Head of caudate nucleus (tissue), 42 donors: ENCODE measurements around the gene OBSCN.

ENCODE experiments used
- DNase-seq, 42 donors: peaks; one replicate each; pipeline versions ENCODE4 v3.0.0 to v3.0.0-alpha.2; 2020 to 2021; ENCODE audit warnings: mixed read lengths in 7 of 42
- intact Hi-C: fragments of 100-400 bp; cut with DNase I; formaldehyde crosslinking; loops from one replicate; pipeline ENCODE4 v1.15.0; 2022

The OBSCN gene

DNA sequence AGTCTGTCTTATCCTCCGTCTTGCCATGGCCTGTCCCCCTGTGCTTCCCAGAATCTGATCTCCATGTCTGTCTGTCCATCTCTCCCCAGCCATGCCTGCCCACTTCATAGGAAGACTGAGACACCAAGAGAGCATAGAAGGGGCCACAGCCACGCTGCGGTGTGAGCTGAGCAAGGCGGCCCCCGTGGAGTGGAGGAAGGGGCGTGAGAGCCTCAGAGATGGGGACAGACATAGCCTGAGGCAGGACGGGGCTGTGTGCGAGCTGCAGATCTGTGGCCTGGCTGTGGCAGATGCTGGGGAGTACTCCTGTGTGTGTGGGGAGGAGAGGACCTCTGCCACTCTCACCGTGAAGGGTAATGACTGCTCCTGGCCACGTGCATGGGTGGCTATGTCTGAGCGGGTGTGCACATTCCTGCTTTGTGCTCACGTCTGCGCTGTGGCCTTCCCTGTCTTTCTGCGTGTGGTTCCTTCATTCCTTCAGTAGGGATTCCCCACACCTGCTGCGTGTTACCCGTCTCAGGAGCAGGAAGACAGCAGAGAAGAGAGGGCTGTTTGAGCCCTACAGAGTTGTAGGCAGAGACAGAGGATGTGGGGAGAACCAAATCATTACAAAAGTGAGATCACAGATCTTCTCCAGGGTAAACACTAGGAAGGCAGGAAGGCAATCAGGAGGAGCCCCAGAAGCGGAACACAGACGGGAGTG is 80.8 kb downstream of the OBSCN start:
- intact Hi-C loops: no loop called here

DNA sequence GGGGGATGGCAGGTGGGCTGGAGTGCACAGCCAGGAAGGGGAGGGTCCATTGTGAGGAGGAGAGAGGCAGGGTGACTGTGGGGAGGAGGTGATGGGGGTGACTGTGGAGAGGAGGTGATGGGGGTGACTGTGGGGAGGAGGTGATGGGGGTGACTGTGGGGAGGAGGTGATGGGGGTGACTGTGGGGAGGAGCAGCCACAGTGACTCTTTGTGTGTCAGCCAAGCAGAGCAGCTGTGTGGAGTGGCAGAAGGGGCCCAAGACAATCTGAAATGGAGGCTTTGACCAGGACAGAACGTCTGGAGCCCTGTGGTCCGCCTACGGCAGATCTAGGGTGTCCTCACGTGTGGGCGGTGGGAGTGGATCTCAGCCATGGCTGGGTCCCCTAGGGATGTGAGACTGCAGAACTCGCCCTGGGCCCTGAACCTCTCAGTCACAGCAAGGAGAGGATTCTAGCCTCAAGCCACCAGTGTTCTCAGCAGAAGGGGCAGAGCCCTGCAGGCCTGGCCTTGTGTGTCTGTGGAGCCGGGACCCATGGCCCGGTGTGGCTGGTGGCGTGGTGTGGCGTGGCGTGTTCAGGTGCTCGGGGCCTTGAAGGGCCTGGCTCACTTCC is 81.5 kb downstream of the OBSCN start:
- intact Hi-C loops: no loop called here

More for the DNA sequence above, 80.8 kb downstream of the OBSCN start:
- DNase-seq: peak in 9 of 42 donors; percentile 8 to 69 (median 27)

DNA sequence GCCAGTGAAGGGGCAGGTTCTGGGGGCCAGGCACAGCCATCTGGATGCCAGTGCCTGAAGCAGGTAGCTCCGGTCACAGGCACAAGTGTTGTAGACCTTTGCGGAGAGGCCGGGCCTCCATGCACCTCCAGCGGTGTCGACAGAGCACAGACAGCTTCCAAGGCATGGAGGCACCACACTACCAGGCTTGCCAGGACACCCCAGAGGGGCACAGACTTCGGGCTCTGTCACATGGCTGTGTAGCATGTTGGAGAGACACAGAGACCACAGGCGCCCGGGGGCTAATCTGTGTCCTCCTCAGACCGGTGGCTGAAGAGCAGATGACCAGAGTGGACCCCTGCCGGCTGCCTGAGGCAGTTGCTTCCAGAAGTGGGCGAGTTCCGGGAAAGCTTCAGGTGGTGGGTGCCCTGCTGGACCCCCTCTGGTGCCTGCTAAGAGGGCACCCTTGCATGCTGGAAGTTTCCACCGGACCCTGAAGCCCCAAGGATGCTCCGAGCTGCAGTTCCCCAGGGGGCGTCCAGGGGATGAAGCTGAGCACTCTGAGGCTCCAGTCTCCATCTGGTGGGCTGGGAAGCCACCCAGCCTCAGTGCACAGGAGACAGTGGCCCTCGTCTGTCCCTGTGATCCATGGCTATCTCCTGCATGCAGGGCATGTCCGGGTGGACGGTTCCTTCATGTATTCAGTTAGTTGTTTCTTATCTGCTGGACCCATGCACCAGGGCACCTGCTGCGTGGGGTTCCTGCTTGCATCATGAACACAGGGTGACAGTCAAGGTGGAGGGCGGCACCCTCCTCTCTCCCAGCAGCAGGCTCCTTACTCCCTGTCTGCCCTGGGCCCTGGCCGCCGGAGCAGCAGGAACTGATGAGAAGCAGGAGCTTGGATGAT is 82.4 kb downstream of the OBSCN start:
- DNase-seq: peak in 2 of 42 donors; percentile 1 to 15
- intact Hi-C loops: no loop called here

More for the DNA sequence above, 81.5 kb downstream of the OBSCN start:
- DNase-seq: peak in 2 of 42 donors; percentile 2 to 9

DNA sequence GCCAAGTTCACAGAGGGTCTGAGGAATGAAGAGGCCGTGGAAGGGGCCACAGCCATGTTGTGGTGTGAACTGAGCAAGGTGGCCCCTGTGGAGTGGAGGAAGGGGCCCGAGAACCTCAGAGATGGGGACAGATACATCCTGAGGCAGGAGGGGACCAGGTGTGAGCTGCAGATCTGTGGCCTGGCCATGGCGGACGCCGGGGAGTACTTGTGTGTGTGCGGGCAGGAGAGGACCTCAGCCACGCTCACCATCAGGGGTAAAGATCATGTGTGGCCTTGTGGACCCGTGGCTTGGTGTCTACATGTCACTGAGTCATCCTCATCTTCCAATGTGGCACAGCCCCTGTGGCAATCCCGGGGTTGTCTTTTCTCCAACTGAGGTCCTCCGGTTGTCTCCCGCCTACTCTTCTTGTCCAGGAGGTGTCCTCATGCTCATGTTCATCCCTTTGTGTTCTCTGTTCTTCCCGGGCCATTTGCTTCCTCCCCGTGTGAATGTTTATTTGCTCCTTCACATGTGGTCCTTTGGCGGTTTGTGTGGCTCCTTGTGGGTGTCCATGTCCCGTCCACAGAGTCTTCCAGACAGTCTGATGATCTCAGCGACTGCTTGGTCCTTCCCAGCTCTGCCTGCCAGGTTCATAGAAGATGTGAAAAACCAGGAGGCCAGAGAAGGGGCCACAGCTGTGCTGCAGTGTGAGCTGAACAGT is 84.2 kb downstream of the OBSCN start:
- DNase-seq: no peak
- intact Hi-C loops: no loop called here

DNA sequence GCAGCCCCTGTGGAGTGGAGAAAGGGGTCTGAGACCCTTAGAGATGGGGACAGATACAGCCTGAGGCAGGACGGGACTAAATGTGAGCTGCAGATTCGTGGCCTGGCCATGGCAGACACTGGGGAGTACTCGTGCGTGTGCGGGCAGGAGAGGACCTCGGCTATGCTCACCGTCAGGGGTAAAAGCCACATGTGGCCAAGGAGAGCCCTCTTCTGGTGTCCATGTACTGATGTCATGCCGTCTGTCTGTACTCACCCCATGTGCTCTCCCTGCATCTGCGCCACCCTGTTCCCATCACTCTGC is 84.7 kb downstream of the OBSCN start:
- no peak for DNase-seq
- intact Hi-C loops: no loop called here

DNA sequence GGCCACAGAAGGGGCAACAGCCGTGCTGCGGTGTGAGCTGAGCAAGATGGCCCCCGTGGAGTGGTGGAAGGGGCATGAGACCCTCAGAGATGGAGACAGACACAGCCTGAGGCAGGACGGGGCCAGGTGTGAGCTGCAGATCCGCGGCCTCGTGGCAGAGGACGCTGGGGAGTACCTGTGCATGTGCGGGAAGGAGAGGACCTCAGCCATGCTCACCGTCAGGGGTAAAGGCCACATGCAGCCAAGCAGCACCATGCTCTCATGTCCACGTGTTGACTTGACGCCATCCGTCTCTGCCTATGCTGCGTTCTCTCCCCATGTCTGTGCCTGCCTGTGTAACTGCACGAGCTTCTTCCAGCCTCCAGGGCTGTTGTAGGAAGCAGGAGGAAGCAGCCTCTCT is 85.5 kb downstream of the OBSCN start:
- DNase-seq: no peak

DNA sequence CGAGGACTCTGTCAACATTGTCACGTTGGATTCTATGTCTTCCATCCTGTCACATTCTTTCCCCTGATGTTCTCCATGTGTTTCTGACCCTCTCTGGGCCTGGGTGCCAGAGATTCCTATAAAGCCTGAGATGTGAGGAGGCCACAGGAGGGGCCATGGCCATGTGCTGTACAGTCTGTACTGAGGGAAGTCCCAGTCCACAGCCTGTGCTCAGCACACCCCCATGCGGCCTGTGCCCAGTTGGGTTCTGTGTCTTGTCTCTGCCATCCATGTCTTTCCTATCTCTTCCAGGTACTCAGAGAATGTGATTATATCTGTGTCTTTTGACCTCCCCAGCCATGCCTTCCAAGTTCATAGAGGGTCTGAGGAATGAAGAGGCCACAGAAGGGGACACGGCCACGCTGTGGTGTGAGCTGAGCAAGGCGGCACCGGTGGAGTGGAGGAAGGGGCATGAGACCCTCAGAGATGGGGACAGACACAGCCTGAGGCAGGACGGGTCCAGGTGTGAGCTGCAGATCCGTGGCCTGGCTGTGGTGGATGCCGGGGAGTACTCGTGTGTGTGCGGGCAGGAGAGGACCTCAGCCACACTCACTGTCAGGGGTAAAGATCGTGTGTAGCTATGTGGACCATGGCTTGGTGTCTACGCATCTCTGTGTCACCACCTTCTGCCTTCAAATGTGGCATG is 86.1 kb downstream of the OBSCN start:
- DNase-seq: no peak
- intact Hi-C loops: no loop called here

More for the DNA sequence above, 85.5 kb downstream of the OBSCN start:
- intact Hi-C loops: no loop called here

DNA sequence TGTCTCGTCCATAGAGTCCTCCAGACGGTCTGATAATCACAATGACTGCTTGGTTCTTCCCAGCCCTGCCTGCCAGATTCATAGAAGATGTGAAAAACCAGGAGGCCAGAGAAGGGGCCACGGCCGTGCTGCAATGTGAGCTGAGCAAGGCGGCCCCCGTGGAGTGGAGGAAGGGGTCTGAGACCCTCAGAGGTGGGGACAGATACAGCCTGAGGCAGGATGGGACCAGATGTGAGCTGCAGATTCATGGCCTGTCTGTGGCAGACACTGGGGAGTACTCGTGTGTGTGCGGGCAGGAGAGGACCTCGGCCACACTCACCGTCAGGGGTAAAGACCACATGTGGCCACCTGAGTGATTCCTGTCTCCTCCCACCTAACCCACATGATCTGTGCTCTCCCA is 86.9 kb downstream of the OBSCN start:
- no peak for DNase-seq
- intact Hi-C loops: no loop called here

DNA sequence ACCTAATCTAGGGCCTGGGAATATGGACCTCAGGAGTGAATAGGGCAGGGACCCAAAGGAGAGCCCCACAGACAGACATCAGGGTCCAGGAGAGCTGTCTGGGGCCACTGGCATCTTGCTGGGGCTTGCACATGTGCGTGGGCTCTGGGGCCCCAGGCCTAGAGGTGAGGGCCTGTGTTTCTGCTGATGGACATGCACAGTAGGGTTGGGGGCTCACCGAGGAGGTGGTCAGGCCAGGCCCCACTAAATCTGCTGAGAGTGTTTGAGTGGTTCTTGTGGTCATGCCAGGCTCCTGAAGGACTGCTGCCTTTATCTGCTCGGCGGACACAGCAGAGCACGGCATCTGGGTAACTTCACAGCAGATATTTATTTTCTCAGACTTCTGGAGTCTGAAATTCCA is 87.4 kb downstream of the OBSCN start:
- DNase-seq: no peak
- intact Hi-C loops: no loop called here

DNA sequence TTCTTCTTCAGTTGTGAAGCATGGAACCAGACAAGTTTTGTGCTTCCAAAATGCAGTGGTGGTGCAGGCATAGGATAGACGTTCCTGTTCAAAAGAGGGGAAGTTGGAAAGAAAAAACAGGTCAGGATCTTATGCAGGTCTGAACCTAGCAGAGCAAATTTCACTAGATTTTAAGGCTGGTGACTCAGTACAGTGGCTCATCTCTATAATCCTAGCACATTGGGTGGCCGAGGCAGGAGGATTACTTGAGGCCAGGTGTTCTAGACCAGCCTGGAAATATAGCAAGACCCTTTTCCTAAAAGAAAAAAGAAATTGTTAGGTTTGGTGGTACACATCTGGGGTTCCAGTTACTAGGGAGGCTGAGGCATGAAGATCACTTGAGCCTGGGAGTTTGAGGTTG is 88.1 kb downstream of the OBSCN start:
- intact Hi-C loops: no loop called here
- DNase-seq: peak in 1 of 42 donors; percentile 18

DNA sequence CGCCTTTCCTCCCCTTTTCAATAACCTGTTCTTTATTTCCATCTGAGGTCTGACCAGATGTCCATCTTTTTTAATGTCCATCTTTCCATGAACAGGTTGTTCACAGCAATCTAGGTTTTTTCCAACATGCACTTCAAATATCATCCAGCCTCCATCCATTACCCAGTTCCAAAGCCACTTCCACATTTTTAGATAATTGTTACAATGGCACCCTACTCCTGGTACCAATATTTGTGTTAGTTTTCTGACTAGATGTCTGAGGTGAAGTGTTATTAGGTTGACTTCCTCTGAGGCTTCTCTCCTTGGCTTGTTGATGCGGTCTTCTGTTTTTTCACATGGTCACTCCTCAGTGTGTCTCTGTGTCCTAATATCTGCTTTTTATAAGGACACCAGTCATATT is 89.4 kb downstream of the OBSCN start:
- DNase-seq: no peak
- intact Hi-C loops: no loop called here

DNA sequence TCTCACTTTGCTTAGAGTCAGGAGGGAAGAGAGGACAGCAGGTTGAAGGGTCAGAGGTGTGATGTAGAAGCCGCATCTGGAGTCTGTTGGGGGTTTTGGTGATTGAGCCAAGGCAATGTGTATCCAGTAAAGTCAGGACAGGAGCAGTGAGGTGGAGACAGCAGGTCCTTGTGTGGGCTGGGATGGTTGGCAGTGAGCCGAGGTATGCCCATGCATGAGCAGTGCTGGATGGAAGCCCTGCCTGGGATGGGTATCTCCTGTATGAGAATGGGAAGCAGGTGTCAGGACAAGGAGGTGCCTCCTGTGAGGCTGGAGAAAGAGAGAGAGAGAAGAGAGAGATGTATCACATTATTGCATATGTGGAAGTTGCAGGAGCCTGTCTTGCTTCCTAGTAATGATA is 90.0 kb downstream of the OBSCN start:
- no peak for DNase-seq
- intact Hi-C loops: no loop called here

DNA sequence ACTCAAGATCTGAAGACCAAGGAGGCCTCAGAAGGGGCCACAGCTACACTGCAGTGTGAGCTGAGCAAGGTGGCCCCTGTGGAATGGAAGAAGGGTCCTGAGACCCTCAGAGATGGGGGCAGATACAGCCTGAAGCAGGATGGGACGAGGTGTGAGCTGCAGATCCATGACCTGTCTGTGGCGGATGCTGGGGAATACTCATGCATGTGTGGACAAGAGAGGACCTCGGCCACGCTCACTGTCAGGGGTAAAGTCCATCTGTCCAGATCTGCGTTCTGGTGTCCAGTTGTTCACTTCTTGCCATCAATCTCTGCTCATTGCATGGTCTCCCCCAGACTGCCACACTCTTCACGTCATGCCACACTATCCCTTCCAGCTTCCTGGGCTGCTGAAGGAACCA is 90.6 kb downstream of the OBSCN start:
- intact Hi-C loops: no loop called here
- no peak for DNase-seq

DNA sequence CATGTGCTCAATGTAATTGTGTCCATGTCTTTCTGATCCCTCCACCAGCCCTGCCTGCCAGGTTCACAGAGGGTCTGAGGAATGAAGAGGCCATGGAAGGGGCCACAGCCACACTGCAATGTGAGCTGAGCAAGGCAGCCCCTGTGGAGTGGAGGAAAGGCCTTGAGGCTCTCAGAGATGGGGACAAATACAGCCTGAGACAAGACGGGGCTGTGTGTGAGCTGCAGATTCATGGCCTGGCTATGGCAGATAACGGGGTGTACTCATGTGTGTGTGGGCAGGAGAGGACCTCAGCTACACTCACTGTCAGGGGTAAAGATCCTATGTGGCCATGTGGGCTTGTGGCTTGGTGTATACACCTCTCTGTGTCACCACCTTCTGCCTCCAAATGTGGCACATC is 91.4 kb downstream of the OBSCN start:
- DNase-seq: no peak
- intact Hi-C loops: no loop called here

DNA sequence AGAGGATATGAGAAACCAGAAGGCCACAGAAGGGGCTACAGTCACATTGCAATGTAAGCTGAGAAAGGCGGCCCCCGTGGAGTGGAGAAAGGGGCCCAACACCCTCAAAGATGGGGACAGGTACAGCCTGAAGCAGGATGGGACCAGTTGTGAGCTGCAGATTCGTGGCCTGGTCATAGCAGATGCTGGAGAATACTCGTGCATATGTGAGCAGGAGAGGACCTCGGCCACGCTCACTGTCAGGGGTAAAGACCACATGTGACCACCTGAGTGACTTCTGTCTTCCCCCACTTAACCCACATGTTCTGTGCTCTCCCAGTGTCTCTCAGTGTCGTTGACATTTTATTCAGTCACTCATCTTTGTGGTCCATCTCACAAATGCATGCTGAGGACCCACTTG is 92.1 kb downstream of the OBSCN start:
- intact Hi-C loops: no loop called here
- peak in 1 of 42 donors; percentile 7 for DNase-seq

DNA sequence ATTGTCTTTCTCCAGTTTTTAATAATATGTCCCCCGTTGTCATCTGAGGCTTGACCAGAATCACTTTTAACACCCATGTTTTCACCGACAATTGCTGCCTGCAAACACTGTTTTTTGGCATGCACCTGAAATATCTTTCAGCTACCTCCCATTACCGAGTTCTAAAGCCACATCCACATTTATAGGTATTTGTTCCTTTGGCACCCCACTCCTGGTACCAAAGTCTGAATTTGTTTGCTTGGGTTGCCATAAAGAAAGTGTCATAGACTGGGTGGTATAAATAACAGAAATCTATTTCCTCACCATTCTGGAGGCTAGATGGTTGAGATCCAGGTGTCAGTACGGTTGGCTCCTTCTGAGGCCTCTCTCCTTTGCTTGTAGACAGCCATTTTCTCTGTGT is 94.2 kb downstream of the OBSCN start:
- peak in 1 of 42 donors; percentile 0 for DNase-seq
- intact Hi-C loops: no loop called here

DNA sequence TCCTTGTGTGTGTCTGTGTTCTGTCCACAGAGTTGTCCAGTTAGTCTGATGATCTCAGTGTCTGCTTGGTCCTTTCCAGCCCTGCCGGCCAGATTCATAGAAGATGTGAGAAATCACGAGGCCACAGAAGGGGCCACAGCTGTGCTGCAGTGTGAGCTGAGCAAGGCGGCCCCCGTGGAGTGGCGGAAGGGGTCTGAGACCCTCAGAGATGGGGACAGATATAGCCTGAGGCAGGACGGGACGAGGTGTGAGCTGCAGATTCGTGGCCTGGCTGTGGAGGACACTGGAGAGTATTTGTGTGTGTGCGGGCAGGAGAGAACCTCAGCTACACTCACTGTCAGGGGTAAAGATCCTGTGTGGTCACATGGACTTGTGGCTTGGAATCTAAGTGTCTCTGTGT is 95.8 kb downstream of the OBSCN start:
- DNase-seq: peak in 5 of 42 donors; percentile 2 to 29 (median 15)
- intact Hi-C loops: no loop called here

DNA sequence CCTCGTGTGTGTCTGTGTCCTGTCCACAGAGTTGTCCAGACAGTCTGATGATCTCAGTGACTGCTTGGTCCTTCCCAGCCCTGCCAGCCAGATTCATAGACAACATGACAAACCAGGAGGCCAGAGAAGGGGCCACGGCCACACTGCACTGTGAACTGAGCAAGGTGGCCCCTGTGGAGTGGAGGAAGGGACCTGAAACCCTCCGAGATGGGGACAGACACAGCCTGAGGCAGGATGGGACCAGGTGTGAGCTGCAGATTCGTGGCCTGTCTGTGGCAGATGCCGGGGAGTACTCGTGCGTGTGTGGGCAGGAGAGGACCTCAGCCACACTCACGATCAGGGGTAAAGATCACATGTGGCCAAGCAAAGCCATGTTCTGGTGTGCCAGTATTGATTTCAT is 96.4 kb downstream of the OBSCN start:
- peak in 6 of 42 donors; percentile 1 to 22 (median 8) for DNase-seq

DNA sequence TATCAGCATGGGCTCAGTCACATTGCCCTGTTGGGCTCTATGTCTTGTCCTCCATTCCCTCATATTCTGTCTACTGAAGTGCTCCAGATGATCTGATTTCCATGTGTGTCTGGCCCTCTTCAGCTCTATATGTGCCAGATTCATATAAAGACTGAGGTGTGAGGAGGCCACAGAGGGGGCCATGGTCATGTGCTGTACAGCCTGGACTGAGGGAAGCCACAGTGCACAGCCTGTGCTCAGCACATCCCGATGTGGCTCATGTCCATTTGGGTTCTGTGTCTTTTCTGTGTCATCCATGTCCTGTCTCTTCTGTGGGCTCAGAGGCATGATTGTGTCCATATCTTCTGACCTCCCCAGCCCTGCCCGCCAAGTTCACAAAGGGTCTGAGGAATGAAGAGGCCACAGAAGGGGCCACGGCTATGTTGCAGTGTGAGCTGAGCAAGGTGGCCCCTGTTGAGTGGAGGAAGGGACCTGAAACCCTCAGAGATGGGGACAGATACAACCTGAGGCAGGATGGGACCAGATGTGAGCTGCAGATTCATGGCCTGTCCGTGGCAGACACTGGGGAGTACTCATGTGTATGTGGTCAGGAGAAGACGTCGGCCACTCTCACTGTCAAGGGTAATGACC is 97.0 kb downstream of the OBSCN start:
- intact Hi-C loops: no loop called here
- DNase-seq: peak in 6 of 42 donors; percentile 3 to 18 (median 10)

More for the DNA sequence above, 96.4 kb downstream of the OBSCN start:
- intact Hi-C loops: no loop called here
